GM21619 (cell line): ENCODE results near the gene KCNK16.
"Not testable (repeated sequence)": the region's sequence is repeated elsewhere in the genome, so short reads cannot be mapped to it uniquely, and the experiment has no call there.

ENCODE experiments used
- ATAC-seq: cut with Tn5 transposase; IDR thresholded peaks from one replicate; pipeline ENCODE4 v1.9.1; 2021; ENCODE audit not compliant: unreplicated experiment

The KCNK16 gene

DNA sequence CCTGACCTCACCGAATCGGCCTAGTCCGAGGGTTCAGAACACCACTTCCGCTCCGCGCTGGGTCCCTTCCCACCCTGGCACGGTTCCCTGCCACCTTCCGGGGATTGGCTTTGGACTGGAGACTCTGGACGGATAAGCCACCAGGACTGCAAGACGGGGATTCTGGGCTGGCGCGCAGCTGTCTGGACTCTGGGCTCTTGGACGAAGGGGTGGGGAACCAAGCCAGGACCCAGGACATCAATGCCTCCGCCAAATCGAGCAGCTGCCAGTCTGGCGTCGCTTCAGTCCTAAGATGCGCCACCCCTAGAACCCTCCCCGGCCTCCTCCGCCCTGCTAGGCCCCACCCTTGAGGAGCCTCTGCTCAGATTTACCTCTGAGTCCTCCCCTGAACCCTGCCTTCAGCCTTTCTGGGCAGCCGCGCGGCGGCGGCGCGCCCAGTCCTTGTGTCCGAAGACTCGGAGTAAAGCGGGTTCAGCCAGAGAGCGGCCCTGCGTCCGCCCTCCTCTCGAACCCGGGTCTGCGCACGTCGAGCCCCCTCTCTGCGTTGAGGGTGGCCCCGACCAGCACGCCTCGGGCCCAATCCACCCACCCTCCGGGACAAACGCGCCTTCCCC lies 9.5 kb downstream of the KCNK16 start:
- ATAC-seq = no peak

DNA sequence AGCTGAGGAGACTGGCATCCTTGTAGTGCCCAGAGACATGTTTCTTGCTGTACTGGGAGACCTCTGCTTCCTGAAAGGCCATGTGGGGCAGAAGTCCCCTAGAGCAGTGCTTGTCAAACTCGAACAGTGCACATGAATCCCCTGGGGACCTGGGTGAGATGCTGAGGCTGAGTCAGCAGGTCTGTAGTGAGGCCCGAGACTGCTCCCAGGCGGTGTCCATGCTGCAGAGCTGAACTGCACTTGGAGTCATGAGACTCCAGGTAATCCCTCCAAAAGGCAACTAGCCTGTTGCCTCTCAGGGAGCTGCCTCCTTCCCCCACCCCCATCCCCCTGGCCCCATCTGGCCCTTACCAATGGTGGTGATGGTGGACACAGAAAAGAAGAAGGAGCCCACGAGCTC lies 12.0 kb downstream of the KCNK16 start:
- ATAC-seq = no peak

DNA sequence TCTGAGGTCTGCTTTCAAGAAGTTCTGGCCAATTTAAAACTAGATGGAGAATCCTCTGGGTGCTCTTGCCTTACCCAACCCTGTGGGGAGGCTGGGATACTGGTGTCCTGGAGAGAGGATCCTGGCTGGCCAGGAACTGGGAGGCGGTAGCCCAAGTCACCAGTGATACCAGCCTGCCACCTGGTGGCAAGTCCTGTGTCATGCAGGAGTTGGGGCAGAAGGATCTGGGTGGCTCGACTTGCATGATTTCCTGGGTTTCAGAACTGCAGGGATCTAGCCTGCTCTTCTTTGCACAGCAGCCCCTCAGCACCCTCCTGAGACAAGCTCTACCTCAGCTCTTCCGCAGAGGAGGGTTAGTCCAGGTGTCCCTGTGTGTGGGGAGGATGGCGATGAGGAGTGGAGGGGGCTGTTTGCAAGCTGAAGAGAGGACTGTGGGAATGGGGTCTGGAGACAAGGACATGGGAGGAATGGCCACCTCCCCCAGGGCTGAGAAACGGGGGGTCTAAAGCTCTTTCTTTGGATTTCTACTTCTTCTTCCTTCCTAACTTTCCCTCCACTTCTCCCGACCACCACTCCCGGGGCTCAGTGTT lies 12.5 kb downstream of the KCNK16 start:
- ATAC-seq = no peak

DNA sequence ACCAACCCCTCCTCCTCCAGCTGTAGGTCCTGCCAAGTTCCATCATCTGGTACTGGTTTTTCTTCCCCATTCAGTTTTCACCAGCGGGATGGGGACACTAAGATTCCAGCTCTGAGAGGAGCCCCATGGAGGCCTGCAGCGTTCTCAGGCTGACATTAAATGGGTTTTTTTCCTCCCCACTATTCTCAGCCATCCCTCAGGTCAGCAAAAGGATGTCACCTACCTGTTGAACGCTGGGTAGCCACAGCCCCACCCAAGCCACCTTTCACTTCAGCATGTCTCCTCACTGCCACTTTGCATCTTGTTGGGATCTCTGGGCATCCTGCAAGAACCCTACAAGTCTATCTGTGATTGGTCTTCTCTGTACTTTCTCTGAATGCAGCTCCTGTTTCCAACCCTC lies 15.0 kb downstream of the KCNK16 start:
- no peak for ATAC-seq

GRCh38 chr6:39304951-39305350 lies 17.6 kb downstream of the KCNK16 start:
- no peak for ATAC-seq

DNA sequence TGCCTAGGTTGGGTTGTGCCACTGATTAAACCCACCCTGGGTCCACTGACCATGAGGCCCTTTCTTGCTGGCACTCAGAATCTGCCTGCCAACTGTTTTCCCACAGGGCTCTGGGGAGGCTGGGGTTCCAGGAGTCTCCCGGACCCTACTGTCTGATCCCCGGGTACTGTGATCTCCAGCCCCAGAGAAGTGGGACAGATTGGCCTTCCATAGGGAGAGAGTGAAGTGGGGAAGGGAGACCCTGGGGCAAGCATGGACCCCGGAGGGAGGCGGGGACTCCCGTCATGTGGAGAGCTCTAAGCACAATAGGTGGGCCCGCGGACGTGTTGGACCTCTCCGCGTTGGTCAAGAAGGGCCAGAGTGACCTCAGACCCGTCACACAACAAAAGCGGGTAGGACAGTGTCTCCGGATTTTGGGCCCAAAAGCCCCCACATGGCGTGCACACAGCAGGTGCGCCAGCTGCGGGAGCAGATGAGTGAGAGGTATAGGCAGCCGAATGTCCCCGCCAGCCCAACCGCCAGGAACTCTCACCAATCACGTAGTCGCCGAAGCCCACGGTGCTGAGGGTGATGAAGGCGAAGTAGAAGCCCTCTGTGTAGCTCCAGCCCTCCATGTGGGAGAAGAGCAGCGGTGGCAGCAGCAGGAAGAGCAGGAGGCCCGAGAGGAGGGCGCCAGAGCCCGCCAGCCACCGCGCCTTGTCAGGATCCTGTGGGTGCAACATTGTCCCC lies 18.9 kb downstream of the KCNK16 start:
- ATAC-seq = no peak

- peak; percentile 82 for ATAC-seq
Observed at GRCh38 chr6:39302669-39303424, 19.7 kb downstream of the KCNK16 start.

DNA sequence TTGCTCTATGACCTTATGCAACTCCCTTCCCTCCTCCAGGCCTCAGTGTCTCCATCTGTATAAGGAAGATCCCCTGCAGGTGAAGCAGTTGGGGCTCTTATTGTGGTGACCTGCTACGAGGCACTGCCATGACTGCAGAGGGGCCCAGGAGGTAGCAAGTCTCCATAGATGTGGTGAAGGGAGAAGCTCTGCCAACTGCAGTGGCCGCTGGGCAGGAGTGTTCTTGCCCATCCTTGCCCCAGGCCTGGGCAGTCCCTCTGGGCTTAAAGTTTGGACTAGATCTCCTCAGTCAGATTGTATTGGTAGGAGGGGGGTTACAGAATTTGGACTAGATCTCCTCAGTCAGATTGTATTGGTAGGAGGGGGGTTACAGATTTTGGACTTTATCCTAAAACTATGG lies 20.5 kb downstream of the KCNK16 start:
- no peak for ATAC-seq

DNA sequence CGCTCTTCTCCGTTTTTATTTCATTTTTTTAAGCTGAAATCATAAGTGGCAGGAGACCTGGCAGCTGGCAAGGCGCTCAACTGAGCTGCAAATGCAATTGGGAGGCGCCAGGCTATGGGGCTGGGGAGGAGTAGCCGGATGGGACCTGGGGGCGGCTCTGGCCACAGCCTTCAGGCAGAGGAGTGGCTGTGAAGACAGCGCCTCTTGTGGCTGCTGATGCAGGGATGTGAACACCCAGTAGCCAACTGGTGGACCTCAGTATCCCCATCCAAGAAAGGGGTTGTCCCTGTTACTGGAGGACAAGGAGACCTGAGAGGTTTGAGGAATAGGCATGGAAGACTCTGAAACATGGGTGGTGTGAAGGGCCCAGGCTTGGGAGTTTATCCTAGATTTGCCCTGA lies 20.9 kb downstream of the KCNK16 start:
- ATAC-seq = no peak

GRCh38 chr6:39300739-39301138 lies 21.8 kb downstream of the KCNK16 start:
- no peak for ATAC-seq

DNA sequence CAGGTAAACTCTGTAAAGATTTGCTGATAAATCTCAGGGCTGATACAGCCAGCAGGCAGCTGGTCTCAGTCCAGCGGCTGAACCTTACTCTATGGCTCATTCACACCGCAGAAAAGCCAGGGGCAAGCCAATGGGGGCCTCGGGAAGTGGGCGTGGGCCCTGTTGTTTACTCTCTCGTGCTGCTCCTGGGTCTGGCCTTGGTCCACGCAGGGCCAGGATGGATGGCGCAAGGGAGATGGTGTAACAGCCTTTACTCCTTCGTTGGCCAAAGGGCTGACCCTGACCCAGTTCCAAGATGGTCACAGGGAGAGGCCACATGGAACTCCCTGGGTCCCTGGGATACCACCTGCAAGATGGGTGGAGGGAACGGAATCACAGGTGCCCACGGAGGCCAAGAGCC lies 24.4 kb downstream of the KCNK16 start:
- ATAC-seq = no peak

DNA sequence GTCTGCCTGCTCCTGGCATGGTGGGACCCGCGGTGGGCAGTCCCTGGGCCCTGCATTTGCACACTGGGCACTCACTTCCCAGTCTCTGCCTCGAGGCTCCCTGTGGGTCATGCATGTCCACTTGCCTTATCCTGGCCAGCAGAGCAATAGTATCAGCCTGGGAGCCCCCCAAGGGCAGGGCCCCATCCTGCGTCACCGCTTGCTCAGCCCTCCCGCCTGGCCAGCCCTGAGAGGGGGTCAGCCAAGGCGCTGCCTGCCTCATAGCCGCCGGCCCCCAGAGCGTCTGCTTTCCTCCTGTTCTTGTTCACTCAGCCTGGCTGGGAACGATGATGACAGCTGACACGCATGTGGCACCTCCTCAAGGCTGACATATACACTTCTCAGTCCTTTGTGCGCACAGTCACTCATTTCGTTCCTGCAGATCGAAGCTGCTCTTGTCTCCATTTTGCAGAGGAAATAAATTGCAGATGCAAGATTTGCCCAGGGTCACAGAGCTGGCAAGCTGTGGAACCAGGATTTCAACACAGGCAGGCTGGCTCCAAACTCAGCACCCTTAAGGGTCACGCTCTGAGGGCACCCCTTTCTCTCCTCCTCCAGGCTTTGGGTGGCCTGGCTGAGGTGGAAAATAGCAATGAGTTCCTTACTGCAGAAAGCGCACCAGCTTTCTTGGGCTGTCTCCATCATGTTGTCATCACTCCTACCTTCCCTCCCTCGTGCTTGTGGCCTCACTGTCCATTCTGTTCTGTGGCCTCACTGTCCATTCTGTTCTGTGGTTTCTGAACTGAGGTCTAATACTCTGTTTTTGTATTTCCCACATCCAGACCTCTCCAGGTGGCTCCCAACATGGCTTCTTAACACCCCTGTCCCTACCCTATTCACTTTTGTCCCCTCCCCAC lies 25.5 kb downstream of the KCNK16 start:
- no peak for ATAC-seq

DNA sequence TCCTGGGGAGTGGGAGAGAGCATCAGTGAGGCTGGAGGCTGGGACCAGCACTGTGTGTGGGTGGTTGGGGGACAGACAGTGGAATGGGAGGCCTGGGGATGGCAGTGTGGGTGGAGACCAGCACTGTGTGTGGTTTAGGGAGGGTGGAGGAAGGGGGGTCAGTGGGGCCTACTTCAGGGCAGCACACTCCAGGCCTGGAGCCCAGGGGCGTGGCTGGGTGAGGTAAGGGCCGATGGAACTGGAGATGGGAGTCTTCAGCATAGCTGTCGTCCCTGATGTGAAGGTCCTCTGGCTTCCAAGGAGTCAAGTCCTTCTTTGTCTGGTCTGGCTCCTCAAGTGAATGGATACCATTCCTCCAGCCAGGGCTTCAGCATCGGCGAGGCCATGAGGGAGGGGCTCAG lies 26.9 kb downstream of the KCNK16 start:
- no peak for ATAC-seq

GRCh38 chr6:39294899-39295298 lies 27.6 kb downstream of the KCNK16 start:
- ATAC-seq = no peak

- ATAC-seq = no peak
Observed at GRCh38 chr6:39294133-39294532, 28.4 kb downstream of the KCNK16 start.

GRCh38 chr6:39292637-39293036 lies 29.9 kb downstream of the KCNK16 start:
- ATAC-seq = no peak

GRCh38 chr6:39289490-39289889 lies 33.0 kb downstream of the KCNK16 start:
- no peak for ATAC-seq

GRCh38 chr6:39287601-39288000 lies 34.9 kb downstream of the KCNK16 start:
- ATAC-seq = no peak

- not testable (repeated sequence) for ATAC-seq
Observed at GRCh38 chr6:39286596-39286995, 35.9 kb downstream of the KCNK16 start.

- no peak for ATAC-seq
Observed at GRCh38 chr6:39282774-39283173, 39.7 kb downstream of the KCNK16 start.
